Memory B cell (primary cell): ENCODE measurements around the gene OBSCN.

ENCODE experiments used
- ATAC-seq: fragments of 150-1000 bp; cut with Tn5 transposase; 2 replicates; pipeline ENCODE4 v1.10.0; 2021; ENCODE audit warnings: low read depth, mild to moderate bottlenecking, moderate library complexity
- DNase-seq, 2 donors: peaks; one replicate each; pipeline ENCODE4 v3.0.0; 2022; ENCODE audit warnings: low spot score in 2 of 2
- H3K27ac Mint-ChIP-seq: one replicate; pipeline ENCODE4 v1.8.0; 2022; ENCODE audit warnings: mild to moderate bottlenecking, moderate library complexity, mixed read lengths
- H3K27me3 Mint-ChIP-seq: one replicate; pipeline ENCODE4 v1.8.0; 2022; ENCODE audit warnings: mixed read lengths
- H3K36me3 Mint-ChIP-seq: one replicate; pipeline ENCODE4 v1.8.0; 2022; ENCODE audit warnings: mild to moderate bottlenecking, mixed read lengths
- H3K4me1 Mint-ChIP-seq: one replicate; pipeline ENCODE4 v1.8.0; 2022; ENCODE audit warnings: mixed read lengths
- H3K4me3 Mint-ChIP-seq: one replicate; pipeline ENCODE4 v1.8.0; 2022; ENCODE audit warnings: mild to moderate bottlenecking, moderate library complexity, mixed read lengths
- H3K9me3 Mint-ChIP-seq: one replicate; pipeline ENCODE4 v1.8.0; 2022; ENCODE audit warnings: mixed read lengths

Gene OBSCN

GRCh38 chr1:228410671-228411070, 202.8 kb downstream of the OBSCN start:
- Mint-ChIP-seq H3K4me3 (no peak overlapping the region), H3K9me3 (no peaks in the 10 kb centered on the region), H3K4me1 (peaks cover 16% of the 10 kb centered on the region), H3K36me3 (no peaks in the 10 kb centered on the region), H3K27me3 (peaks cover 3% of the 10 kb centered on the region), H3K27ac (no peak overlapping the region)
- DNase-seq (no peak), ATAC-seq (no peak)

GRCh38 chr1:228411121-228411520, 203.3 kb downstream of the OBSCN start:
- H3K4me3 Mint-ChIP-seq: no peak overlapping the region
- H3K4me1 Mint-ChIP-seq: peaks cover 16% of the 10 kb centered on the region
- H3K9me3 Mint-ChIP-seq: no peaks in the 10 kb centered on the region
- ATAC-seq (no peak), DNase-seq (no peak)
- H3K36me3 Mint-ChIP-seq: no peaks in the 10 kb centered on the region
- H3K27ac Mint-ChIP-seq: no peak overlapping the region
- H3K27me3 Mint-ChIP-seq: peaks cover 8% of the 10 kb centered on the region

DNA sequence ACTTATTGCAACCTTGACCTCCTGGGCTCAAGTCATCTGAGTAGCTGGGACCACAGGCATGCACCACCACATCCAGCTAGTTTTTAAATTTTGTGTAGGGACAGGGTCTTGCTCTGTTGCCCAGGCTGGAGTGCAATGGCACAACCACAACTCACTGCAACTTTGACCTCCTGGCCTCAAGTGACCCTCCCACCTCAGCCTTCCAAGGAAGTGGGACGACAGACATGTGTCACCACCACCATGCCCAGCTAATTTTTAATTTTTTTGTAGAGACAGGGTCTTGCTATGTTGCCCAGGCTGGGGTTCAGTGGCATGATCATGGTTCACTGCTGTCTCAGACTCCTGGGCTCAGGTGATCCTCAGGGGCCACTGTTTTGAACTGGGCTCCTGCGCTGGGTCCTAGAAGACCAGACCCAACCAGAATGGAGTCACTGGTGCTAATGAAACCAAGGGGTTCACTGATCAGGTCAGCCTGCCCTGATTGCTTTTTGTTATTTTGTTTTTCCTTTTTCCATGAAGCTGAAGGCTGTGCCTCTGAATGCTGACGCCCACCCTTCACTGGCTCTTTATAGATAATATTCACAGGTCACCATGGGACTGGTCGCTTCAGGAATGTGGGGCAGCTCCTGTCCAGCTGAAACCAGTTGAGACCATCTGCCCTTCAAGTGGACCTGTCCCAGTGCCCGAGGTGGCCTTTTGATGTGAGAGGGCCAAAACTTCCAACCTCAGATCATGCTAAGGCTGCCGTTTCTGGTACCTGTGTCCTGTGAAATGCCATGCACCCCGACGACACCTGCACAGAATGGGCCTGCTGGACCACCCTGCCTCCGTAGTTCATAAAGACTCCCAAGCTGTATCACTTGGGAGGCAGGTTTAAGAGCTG, 203.9 kb downstream of the OBSCN start:
- Mint-ChIP-seq H3K36me3 (no peaks in the 10 kb centered on the region), H3K27ac (no peak overlapping the region), H3K4me3 (no peak overlapping the region), H3K4me1 (peaks cover 21% of the 10 kb centered on the region), H3K9me3 (no peaks in the 10 kb centered on the region), H3K27me3 (peaks cover 11% of the 10 kb centered on the region)
- DNase-seq (no peak), ATAC-seq (no peak)

GRCh38 chr1:228413241-228414010, 205.6 kb downstream of the OBSCN start:
- Mint-ChIP-seq H3K36me3 (no peaks in the 10 kb centered on the region), H3K9me3 (no peaks in the 10 kb centered on the region), H3K4me1 (peaks cover 20% of the 10 kb centered on the region), H3K27me3 (peaks cover 19% of the 10 kb centered on the region), H3K4me3 (no peak overlapping the region), H3K27ac (no peak overlapping the region)
- ATAC-seq: no peak
- no peak for DNase-seq

GRCh38 chr1:228414511-228415211, 206.8 kb downstream of the OBSCN start:
- Mint-ChIP-seq H3K4me3 (no peak overlapping the region), H3K36me3 (no peaks in the 10 kb centered on the region), H3K9me3 (no peaks in the 10 kb centered on the region), H3K27ac (no peak overlapping the region), H3K4me1 (peaks cover 17% of the 10 kb centered on the region), H3K27me3 (peaks cover 22% of the 10 kb centered on the region)
- no peak for ATAC-seq
- DNase-seq: no peak

DNA sequence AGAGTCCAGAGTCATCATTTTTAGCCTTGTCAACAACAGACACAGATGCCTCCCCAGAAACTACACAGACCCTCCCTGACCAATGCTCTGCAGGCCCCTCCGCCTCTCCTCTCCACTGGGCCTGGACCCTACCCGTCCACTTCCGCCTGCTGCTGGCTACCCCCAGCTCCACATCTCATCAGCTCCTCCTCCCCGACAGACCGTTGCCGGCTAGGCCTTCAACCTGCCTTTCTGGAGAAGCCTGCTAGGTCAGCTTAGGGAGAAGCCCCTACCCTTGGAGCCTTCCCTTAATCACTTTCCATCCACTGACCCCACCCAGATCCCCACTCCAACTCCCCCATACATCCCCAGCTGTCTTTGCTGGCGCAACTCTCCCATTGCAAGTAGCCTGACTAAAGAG, 207.4 kb downstream of the OBSCN start:
- ATAC-seq (no peak), DNase-seq (no peak)
- no peak overlapping the region for H3K4me3 Mint-ChIP-seq
- peaks cover 17% of the 10 kb centered on the region for H3K4me1 Mint-ChIP-seq
- H3K9me3 Mint-ChIP-seq: peaks cover under 1% of the 10 kb centered on the region
- H3K27ac Mint-ChIP-seq: no peak overlapping the region
- H3K27me3 Mint-ChIP-seq: peaks cover 26% of the 10 kb centered on the region
- peaks cover under 1% of the 10 kb centered on the region for H3K36me3 Mint-ChIP-seq

- DNase-seq (no peak), ATAC-seq (no peak)
- no peak overlapping the region for H3K27ac Mint-ChIP-seq
- H3K36me3 Mint-ChIP-seq: peaks cover 2% of the 10 kb centered on the region
- H3K9me3 Mint-ChIP-seq: peaks cover 2% of the 10 kb centered on the region
- peaks cover 27% of the 10 kb centered on the region for H3K27me3 Mint-ChIP-seq
- peak overlapping the region; percentile 45 for H3K4me3 Mint-ChIP-seq
- H3K4me1 Mint-ChIP-seq: peaks cover 14% of the 10 kb centered on the region
Observed at GRCh38 chr1:228415853-228416216, 208.0 kb downstream of the OBSCN start.

DNA sequence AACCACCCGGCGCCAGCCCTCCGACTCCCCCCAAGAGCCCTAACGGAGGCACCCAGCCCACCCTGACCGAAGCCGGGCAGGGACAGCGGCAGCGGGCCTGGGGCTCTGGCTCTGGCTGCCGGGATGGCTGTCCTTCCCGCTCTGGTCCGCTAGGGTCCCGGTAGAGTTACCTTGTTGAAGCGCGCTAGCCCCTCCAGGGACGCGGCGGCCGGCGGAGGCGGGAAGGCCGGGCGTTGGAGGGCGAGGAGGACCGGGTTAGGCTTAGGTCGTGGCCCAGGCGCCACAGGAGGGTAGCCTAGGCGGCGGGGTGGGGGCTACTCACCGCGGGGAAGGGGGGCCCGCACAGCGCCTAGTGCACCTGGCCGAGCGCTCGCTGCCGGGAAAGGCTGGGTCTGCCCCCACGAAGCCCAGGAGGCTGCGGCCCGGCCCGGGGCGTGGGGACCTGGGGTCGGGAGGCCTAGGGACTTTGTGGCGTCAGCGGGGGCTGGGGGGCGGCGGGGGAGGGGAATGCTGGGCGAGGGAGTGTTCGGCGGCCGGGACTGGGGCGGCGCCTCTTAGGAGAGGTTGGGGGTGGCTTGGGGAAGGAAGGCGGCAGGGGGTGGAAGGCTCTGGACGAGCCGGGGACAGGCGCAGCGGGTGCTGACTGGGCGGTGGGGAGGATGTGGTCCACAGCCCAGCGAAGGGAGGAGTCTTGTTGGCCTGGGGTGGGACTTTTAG, 208.5 kb downstream of the OBSCN start, which contains the start of gene TRIM17:
Gene TRIM17 (minus strand): TSS at position 645 of the 717 bp plus-strand sequence. CDS start 1,789 bp downstream, outside the sequence.
- Mint-ChIP-seq H3K4me1 (peaks cover 14% of the 10 kb centered on the region), H3K36me3 (peaks cover 2% of the 10 kb centered on the region), H3K27ac (no peak within 1 kb of the TSS), H3K27me3 (peaks cover 28% of the 10 kb centered on the region), H3K9me3 (peaks cover 3% of the 10 kb centered on the region), H3K4me3 (peak within 1 kb of the TSS; percentile 68)
- DNase-seq: no peak
- peak; percentile 53 for ATAC-seq

DNA sequence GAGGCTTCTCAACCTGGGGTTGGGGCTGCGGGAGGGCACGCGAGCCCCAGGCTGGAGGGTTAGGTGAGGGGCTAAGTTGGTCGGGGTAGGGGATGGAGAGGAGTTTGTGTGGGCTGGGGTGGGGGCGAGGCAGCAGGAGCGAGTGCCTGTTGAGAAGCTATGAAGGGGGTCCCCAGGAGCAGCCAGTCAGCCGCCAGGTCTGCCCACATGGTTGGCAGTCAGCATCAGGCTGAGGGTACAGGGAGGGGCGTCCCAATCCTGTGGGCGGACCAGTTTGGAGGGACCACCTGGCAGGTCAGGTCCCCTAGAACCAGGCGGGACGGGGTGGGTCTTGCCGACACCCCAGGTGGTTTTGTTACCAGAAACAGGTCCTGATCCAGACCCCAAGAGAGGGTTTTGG, 209.2 kb downstream of the OBSCN start:
- Mint-ChIP-seq H3K4me1 (peaks cover 14% of the 10 kb centered on the region), H3K27me3 (peaks cover 33% of the 10 kb centered on the region), H3K36me3 (peaks cover 2% of the 10 kb centered on the region), H3K27ac (no peak overlapping the region), H3K9me3 (peaks cover 4% of the 10 kb centered on the region), H3K4me3 (peak overlapping the region; percentile 32)
- DNase-seq (no peak), ATAC-seq (no peak)

DNA sequence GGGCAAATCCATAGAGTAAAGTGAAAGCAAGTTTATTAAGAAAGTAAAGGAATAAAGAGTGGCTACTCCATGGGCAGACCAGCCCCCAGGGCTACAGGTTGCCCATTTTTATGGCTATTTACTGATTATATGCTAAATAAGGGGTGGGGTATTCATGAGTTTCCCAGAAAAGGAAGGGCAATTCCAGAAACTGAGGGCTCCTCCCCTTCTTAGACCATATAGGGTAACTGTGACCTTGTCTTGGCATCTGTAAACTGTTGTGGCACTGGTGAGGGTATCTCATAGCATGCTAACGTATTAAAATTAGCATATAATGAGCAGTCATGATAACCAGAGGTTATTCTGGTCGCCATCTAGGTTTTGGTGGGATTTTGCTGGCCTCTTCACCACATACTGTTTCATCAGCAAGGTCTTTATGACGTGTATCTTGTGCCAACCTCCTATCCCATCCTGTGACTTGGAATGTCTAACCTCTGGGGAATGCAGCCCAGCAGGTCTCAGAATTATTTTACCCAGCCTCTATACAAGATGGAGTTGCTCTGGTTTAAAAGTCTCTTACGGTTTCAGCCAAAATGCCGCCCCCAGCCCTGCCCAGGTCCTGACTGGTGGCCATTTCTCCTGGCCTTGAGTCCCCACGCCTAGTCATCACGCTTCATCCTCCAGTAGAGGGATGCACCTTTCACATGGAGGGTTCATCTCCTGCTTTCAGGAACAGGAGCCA, 209.8 kb downstream of the OBSCN start:
- Mint-ChIP-seq H3K9me3 (peaks cover 4% of the 10 kb centered on the region), H3K27ac (no peak overlapping the region), H3K27me3 (peaks cover 37% of the 10 kb centered on the region), H3K4me1 (peaks cover 14% of the 10 kb centered on the region), H3K36me3 (peaks cover 5% of the 10 kb centered on the region), H3K4me3 (no peak overlapping the region)
- ATAC-seq: no peak
- DNase-seq: no peak

- Mint-ChIP-seq H3K4me1 (peaks cover 8% of the 10 kb centered on the region), H3K9me3 (peaks cover 4% of the 10 kb centered on the region), H3K36me3 (peaks cover 5% of the 10 kb centered on the region), H3K4me3 (no peak overlapping the region), H3K27ac (no peak overlapping the region), H3K27me3 (peaks cover 29% of the 10 kb centered on the region)
- DNase-seq: no peak
- ATAC-seq: no peak
Observed at GRCh38 chr1:228420968-228421826, 213.4 kb downstream of the OBSCN start.

- Mint-ChIP-seq H3K36me3 (peaks cover 5% of the 10 kb centered on the region), H3K4me1 (no peaks in the 10 kb centered on the region), H3K27ac (no peak overlapping the region), H3K4me3 (no peak overlapping the region), H3K9me3 (peaks cover 4% of the 10 kb centered on the region), H3K27me3 (peaks cover 21% of the 10 kb centered on the region)
- DNase-seq: no peak
- no peak for ATAC-seq
Observed at GRCh38 chr1:228423404-228424053, 215.7 kb downstream of the OBSCN start.
